ENCODE measurements around the gene KCNMA1.

GRCh38 chr10:77010430-77010829, 627.2 kb downstream of the KCNMA1 start:
- no peak for TF ChIP-seq CTCF (IDR thresholded peaks at IDR 0.05)
- TF ChIP-seq POLR2A (IDR thresholded peaks at IDR 0.05): no peak
